ENCODE measurements around the gene DPY19L3. TPM values are rescaled to one million over a fixed set of nuclear protein-coding genes. Genes with fewer than 3 reads are reported as not detected.

Gene DPY19L3
- total and polyA plus RNA-seq, 2 donors (not counting 1 experiment from before 2014, with no cell fraction given), result 14.0 to 40.0 TPM

- H3K4me3 ChIP-seq (ENCODE audit: control extremely low read depth in 1 of 5, extremely low read depth in 1 of 5, insufficient read depth in 1 of 5, low read depth in 2 of 5, low read length in 4 of 5), result no peak overlapping the region
- Mint-ChIP-seq H3K9me3 (ENCODE audit: insufficient read depth) (no peaks in the 10 kb centered on the region), H3K4me1 (no peaks in the 10 kb centered on the region), H3K27ac (no peak overlapping the region), H3K27me3 (no peaks in the 10 kb centered on the region), H3K4me3 (no peak overlapping the region)
- no peak overlapping the region for H2AFZ ChIP-seq (ENCODE audit: insufficient read depth, low read depth, low read length, poor library complexity, severe bottlenecking)
- no peak for DNase-seq
- peaks cover 0 to 54% of the 10 kb centered on the region in 2 experiments for H3K36me3 ChIP-seq (replicated peaks in 1 of 2; ENCODE audit: control extremely low read depth in 1 of 2, control insufficient read depth in 1 of 2, extremely low read depth in 1 of 2, insufficient read depth in 2 of 2, low read length in 1 of 2)
- H3K4me1 ChIP-seq (ENCODE audit: control insufficient read depth in 2 of 2, insufficient read depth in 2 of 2, low read length in 2 of 2), result no peaks in the 10 kb centered on the region
- no peak overlapping the region for H3K9ac ChIP-seq (ENCODE audit: low read length)
- intact Hi-C loops (cut with micrococcal nuclease), result no loop called here
- TF ChIP-seq EZH2 (IDR thresholded peaks at IDR 0.05; ENCODE audit: borderline replicate concordance, insufficient read depth, low read depth, low read length, poor library complexity, severe bottlenecking), result no peak
- TF ChIP-seq CTCF (IDR thresholded peaks at IDR 0.05), result no peak
- POLR2A ChIA-PET, result no interaction called here
- H3K4me2 ChIP-seq (replicated peaks; ENCODE audit: low read depth, low read length, poor library complexity, severe bottlenecking), result no peak overlapping the region
- H3K79me2 ChIP-seq (ENCODE audit: control insufficient read depth, insufficient read depth, low read length), result no peaks in the 10 kb centered on the region
- H3K27ac ChIP-seq (ENCODE audit: low read length in 2 of 2), result no peak overlapping the region
- no CpG with 5 or more reads among the region's 3 CpGs for WGBS (ENCODE audit: insufficient coverage)
- ATAC-seq (ENCODE audit: low read depth), result no peak
- H3K9me3 ChIP-seq (ENCODE audit: control extremely low read depth in 1 of 3, control insufficient read depth in 2 of 3, insufficient read depth in 1 of 3, low read length in 2 of 3), result no peaks in the 10 kb centered on the region
- H3K27me3 ChIP-seq (replicated peaks in 1 of 4; ENCODE audit: control extremely low read depth in 1 of 4, control insufficient read depth in 3 of 4, insufficient read depth in 4 of 4, low read length in 3 of 4), result no peaks in the 10 kb centered on the region
- peaks cover 5% of the 10 kb centered on the region for H4K20me1 ChIP-seq (ENCODE audit: control insufficient read depth, insufficient read depth, low read length, poor library complexity, severe bottlenecking)
- CTCF ChIA-PET, result no interaction called here
Observed at GRCh38 chr19:32380269-32380668, 25.3 kb upstream of the DPY19L3 start.

- ChIA-PET CTCF (interaction anchor here (1.5 kb wide), 1 partner anchor 48 kb away, joined by 5 read pairs; no protein-coding TSS in a partner anchor), POLR2A (no interaction called here)
- 98% methylated on average over 4 of the region's 7 CpGs for WGBS (ENCODE audit: insufficient coverage)
- no peak overlapping the region for H3K4me2 ChIP-seq (replicated peaks; ENCODE audit: low read depth, low read length, poor library complexity, severe bottlenecking)
- H3K27ac ChIP-seq (ENCODE audit: low read length in 2 of 2), result no peak overlapping the region
- intact Hi-C loops (cut with micrococcal nuclease), result no loop called here
- peaks cover 0 to 20% of the 10 kb centered on the region in 2 experiments for H3K36me3 ChIP-seq (replicated peaks in 1 of 2; ENCODE audit: control extremely low read depth in 1 of 2, control insufficient read depth in 1 of 2, extremely low read depth in 1 of 2, insufficient read depth in 2 of 2, low read length in 1 of 2)
- H3K4me1 ChIP-seq (ENCODE audit: control insufficient read depth in 2 of 2, insufficient read depth in 2 of 2, low read length in 2 of 2), result no peaks in the 10 kb centered on the region
- no peak overlapping the region for H3K9ac ChIP-seq (ENCODE audit: low read length)
- no peaks in the 10 kb centered on the region for H3K9me3 ChIP-seq (ENCODE audit: control extremely low read depth in 1 of 3, control insufficient read depth in 2 of 3, insufficient read depth in 1 of 3, low read length in 2 of 3)
- no peak overlapping the region for H3K27ac Mint-ChIP-seq
- H2AFZ ChIP-seq (ENCODE audit: insufficient read depth, low read depth, low read length, poor library complexity, severe bottlenecking), result no peak overlapping the region
- no peaks in the 10 kb centered on the region for H3K79me2 ChIP-seq (ENCODE audit: control insufficient read depth, insufficient read depth, low read length)
- no peaks in the 10 kb centered on the region for H3K27me3 Mint-ChIP-seq
- no peaks in the 10 kb centered on the region for H3K4me1 Mint-ChIP-seq
- no peaks in the 10 kb centered on the region for H3K9me3 Mint-ChIP-seq (ENCODE audit: insufficient read depth)
- H4K20me1 ChIP-seq (ENCODE audit: control insufficient read depth, insufficient read depth, low read length, poor library complexity, severe bottlenecking), result peaks cover 7% of the 10 kb centered on the region
- H3K4me3 ChIP-seq (ENCODE audit: control extremely low read depth in 1 of 5, extremely low read depth in 1 of 5, insufficient read depth in 1 of 5, low read depth in 2 of 5, low read length in 4 of 5), result no peak overlapping the region
- H3K4me3 Mint-ChIP-seq, result no peak overlapping the region
- no peak for ATAC-seq (ENCODE audit: low read depth)
- TF ChIP-seq CTCF (IDR thresholded peaks at IDR 0.05) (no peak), EZH2 (IDR thresholded peaks at IDR 0.05; ENCODE audit: borderline replicate concordance, insufficient read depth, low read depth, low read length, poor library complexity, severe bottlenecking) (no peak)
- DNase-seq, result no peak
- H3K27me3 ChIP-seq (replicated peaks in 1 of 4; ENCODE audit: control extremely low read depth in 1 of 4, control insufficient read depth in 3 of 4, insufficient read depth in 4 of 4, low read length in 3 of 4), result no peaks in the 10 kb centered on the region
Observed at GRCh38 chr19:32387701-32388392, 17.7 kb upstream of the DPY19L3 start.

Measured in B cell (primary cell).